B cell (primary cell): ENCODE measurements around the gene PTPRN2. TPM values are rescaled to one million over a fixed set of nuclear protein-coding genes. Genes with fewer than 3 reads are reported as not detected.

Experiments
- ATAC-seq: fragments of 200-7000 bp; cut with Tn5 transposase; one replicate; pipeline ENCODE4 v1.10.0; 2021; ENCODE audit warnings: low read depth, mild to moderate bottlenecking, moderate number of reproducible peaks, moderate library complexity
- CTCF ChIA-PET: fragments of 350-600 bp; sonication (Branson Sonifier 250); formaldehyde crosslinking; loops from one replicate; lab custom pipeline; 2021; ENCODE audit warnings: antibody characterized with exemption, inconsistent platforms; lab: Charles Lee
- POLR2A ChIA-PET: fragments of 350-600 bp; sonication (Branson Sonifier 250); formaldehyde crosslinking; loops from one replicate; lab custom pipeline; 2021; ENCODE audit warnings: antibody characterized with exemption; lab: Charles Lee
- DNase-seq: peaks from one replicate; pipeline ENCODE4 v3.0.0; 2013
- H2AFZ ChIP-seq: 2 replicates; pipeline ENCODE4 v1.6.1; 2012; ENCODE audit warnings: mild to moderate bottlenecking, low read depth, low read length; ENCODE audit not compliant: insufficient read depth, poor library complexity, severe bottlenecking
- H3K27ac ChIP-seq, 2 donors: 1 replicate in 1 of 2; 2 replicates in 1 of 2; pipeline ENCODE4 v1.5.1; 2012 to 2013; ENCODE audit warnings: low read length in 2 of 2, mild to moderate bottlenecking in 2 of 2, moderate library complexity in 1 of 2
- H3K27me3 ChIP-seq, 4 experiments: fragments of 200-600 bp in 1 of 4; sonication (generic) in 1 of 4; replicated peaks in 1 of 4; 1 replicate in 2 of 4; 2 replicates in 2 of 4; pipeline versions ENCODE4 v1.6.1 to v1.7.0; 2013 to 2016; ENCODE audit warnings: low read length in 3 of 4, mild to moderate bottlenecking in 2 of 4, mixed read lengths in 1 of 4, moderate library complexity in 1 of 4; ENCODE audit not compliant: insufficient read depth in 4 of 4, control insufficient read depth in 3 of 4; ENCODE audit errors: control extremely low read depth in 1 of 4
- H3K36me3 ChIP-seq, 2 experiments: replicated peaks in 1 of 2; 1 replicate in 1 of 2; 2 replicates in 1 of 2; pipeline versions ENCODE4 v1.6.1 to v1.7.1; 2013; ENCODE audit warnings: low read length in 1 of 2; ENCODE audit not compliant: insufficient read depth in 2 of 2, control insufficient read depth in 1 of 2; ENCODE audit errors: control extremely low read depth in 1 of 2, extremely low read depth in 1 of 2
- H3K4me1 ChIP-seq, 2 donors: fragments of 200-600 bp in 1 of 2; sonication (generic) in 1 of 2; 1 replicate in 1 of 2; 2 replicates in 1 of 2; pipeline versions ENCODE4 v1.5.1 to v1.6.1; 2013 to 2017; ENCODE audit warnings: low read length in 2 of 2; ENCODE audit not compliant: control insufficient read depth in 2 of 2, insufficient read depth in 2 of 2
- H3K4me2 ChIP-seq: replicated peaks from 2 replicates; pipeline ENCODE3; 2012; ENCODE audit warnings: mild to moderate bottlenecking, low read depth, low read length; ENCODE audit not compliant: poor library complexity, severe bottlenecking
- H3K4me3 ChIP-seq, 5 experiments: fragments of 200-600 bp in 1 of 5; sonication (generic) in 1 of 5; 1 replicate in 3 of 5; 2 replicates in 2 of 5; pipeline versions ENCODE4 v1.5.1 to v1.7.0; 2011 to 2016; ENCODE audit warnings: low read length in 4 of 5, mild to moderate bottlenecking in 4 of 5, low read depth in 2 of 5, control low read depth in 1 of 5, moderate library complexity in 1 of 5; ENCODE audit not compliant: insufficient read depth in 1 of 5; ENCODE audit errors: control extremely low read depth in 1 of 5, extremely low read depth in 1 of 5
- H3K79me2 ChIP-seq: fragments of 200-600 bp; sonication (generic); one replicate; pipeline ENCODE4 v1.6.0; 2016; ENCODE audit warnings: low read length; ENCODE audit not compliant: control insufficient read depth, insufficient read depth
- H3K9ac ChIP-seq: fragments of 200-600 bp; sonication (generic); 2 replicates; pipeline ENCODE4 v1.6.1; 2017; ENCODE audit warnings: mild to moderate bottlenecking, low read length, moderate library complexity
- H3K9me3 ChIP-seq, 3 donors: one replicate each; pipeline versions ENCODE4 v1.6.1 to v1.7.1; 2013; ENCODE audit warnings: low read length in 2 of 3; ENCODE audit not compliant: control insufficient read depth in 2 of 3, insufficient read depth in 1 of 3; ENCODE audit errors: control extremely low read depth in 1 of 3
- H4K20me1 ChIP-seq: 2 replicates; pipeline ENCODE4 v1.6.0; 2012; ENCODE audit warnings: mild to moderate bottlenecking, low read length; ENCODE audit not compliant: insufficient read depth, control insufficient read depth, poor library complexity, severe bottlenecking
- H3K27ac Mint-ChIP-seq: one replicate; pipeline ENCODE4 v1.8.0; 2021; ENCODE audit warnings: mixed read lengths
- H3K27me3 Mint-ChIP-seq: one replicate; pipeline ENCODE4 v1.8.0; 2021; ENCODE audit warnings: mixed read lengths
- H3K4me1 Mint-ChIP-seq: one replicate; pipeline ENCODE4 v1.8.0; 2021; ENCODE audit warnings: mixed read lengths
- H3K4me3 Mint-ChIP-seq: one replicate; pipeline ENCODE4 v1.8.0; 2021; ENCODE audit warnings: mixed read lengths
- H3K9me3 Mint-ChIP-seq: one replicate; pipeline ENCODE4 v1.8.0; 2022; ENCODE audit warnings: mixed read lengths; ENCODE audit not compliant: insufficient read depth
- EZH2 ChIP-seq: IDR thresholded peaks from 2 replicates; pipeline ENCODE4 v1.6.1; 2012; ENCODE audit warnings: borderline replicate concordance, low read depth, mild to moderate bottlenecking, moderate library complexity, low read length; ENCODE audit not compliant: insufficient read depth, poor library complexity, severe bottlenecking
- WGBS: methylation state at CpG from one replicate; pipeline ENCODE4 v1.1.5; 2013; ENCODE audit warnings: missing lambda C conversion rate; ENCODE audit not compliant: insufficient coverage; 5-methylcytosine and 5-hydroxymethylcytosine counted together
- intact Hi-C: fragments of 100-400 bp; cut with micrococcal nuclease; formaldehyde crosslinking; loops from one replicate; pipeline ENCODE4 v1.10.0; 2022
- polyA plus RNA-seq: library from polyadenylated mRNA; depleted of rRNA; stranded (reverse); fragments of >200 nt; gene quantifications from 2 replicates; pipeline ENCODE4 v1.2.3, GENCODE V29; 2012
- total RNA-seq, 2 donors: library from RNA; stranded (reverse); fragments of 120-200 nt in 1 of 2; gene quantifications; 1 replicate in 1 of 2; 2 replicates in 1 of 2; pipeline versions ENCODE4 v1.2.3 to v1.2.4, GENCODE V29; 2013 to 2022
- TF ChIP-seq, protein P1 (sequence below): fragments of 200-600 bp; IDR thresholded peaks from one replicate; pipeline ENCODE4 v1.8.0; 2022; ENCODE audit warnings: antibody characterized with exemption, mild to moderate bottlenecking

The PTPRN2 gene
- total and polyA plus RNA-seq, 2 donors (not counting 1 experiment from before 2014, with no cell fraction given), result 2.0 to 5.0 TPM

DNA sequence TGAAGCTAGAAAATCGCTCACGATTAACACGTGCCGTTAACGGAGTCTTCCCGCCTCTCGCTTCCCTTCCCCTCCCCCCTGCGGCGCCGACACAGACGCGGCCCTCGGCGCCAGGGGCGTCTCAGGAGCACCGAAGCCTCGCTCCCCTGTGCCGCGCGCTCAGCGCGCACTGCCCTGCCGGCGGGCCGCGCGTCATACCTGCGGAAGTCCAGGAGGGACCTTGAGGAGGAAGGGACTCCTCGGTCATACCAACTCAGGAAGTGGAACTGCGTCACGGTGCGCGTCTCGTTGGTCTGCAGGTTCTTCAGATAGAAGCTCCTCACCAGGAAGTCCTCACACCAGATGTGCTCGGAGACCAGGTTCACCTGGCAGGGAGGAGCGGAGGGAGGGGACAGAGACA, 1011.2 kb downstream of the PTPRN2 start:
- no peaks in the 10 kb centered on the region for H3K36me3 ChIP-seq
- no peaks in the 10 kb centered on the region for H3K27me3 Mint-ChIP-seq
- ATAC-seq (peak; percentile 71), DNase-seq (peak; percentile 63)
- H3K9me3 ChIP-seq, result peaks cover 0 to 13% (median 0%) of the 10 kb centered on the region in 3 donors
- intact Hi-C loops, result no loop called here
- peak overlapping the region; percentile 74 for H3K4me3 Mint-ChIP-seq
- whole genome bisulfite sequencing, result 44% methylated on average over 36 of the region's 36 CpGs
- H3K4me3 ChIP-seq, result peak overlapping the region in 4 of 5 experiments; percentile 21 to 52 (median 44)
- ChIA-PET CTCF (interaction anchor here (0.6 kb wide), 1 partner anchor 45 kb away, joined by 3 read pairs; no protein-coding TSS in a partner anchor), POLR2A (no interaction called here)
- peaks cover 6% of the 10 kb centered on the region for H3K4me1 Mint-ChIP-seq
- no peaks in the 10 kb centered on the region for H3K9me3 Mint-ChIP-seq
- no peaks in the 10 kb centered on the region for H3K27me3 ChIP-seq
- peak overlapping the region; percentile 37 for H3K9ac ChIP-seq
- peak overlapping the region; percentile 73 for H3K27ac Mint-ChIP-seq
- no peaks in the 10 kb centered on the region for H3K4me1 ChIP-seq
- no peaks in the 10 kb centered on the region for H3K79me2 ChIP-seq
- no peaks in the 10 kb centered on the region for H4K20me1 ChIP-seq
- H3K4me2 ChIP-seq, result peak overlapping the region; percentile 61
- peak overlapping the region; percentile 62 for H2AFZ ChIP-seq
- peak overlapping the region in 1 of 2 donors; percentile 49 for H3K27ac ChIP-seq
- TF ChIP-seq, protein P1, sequence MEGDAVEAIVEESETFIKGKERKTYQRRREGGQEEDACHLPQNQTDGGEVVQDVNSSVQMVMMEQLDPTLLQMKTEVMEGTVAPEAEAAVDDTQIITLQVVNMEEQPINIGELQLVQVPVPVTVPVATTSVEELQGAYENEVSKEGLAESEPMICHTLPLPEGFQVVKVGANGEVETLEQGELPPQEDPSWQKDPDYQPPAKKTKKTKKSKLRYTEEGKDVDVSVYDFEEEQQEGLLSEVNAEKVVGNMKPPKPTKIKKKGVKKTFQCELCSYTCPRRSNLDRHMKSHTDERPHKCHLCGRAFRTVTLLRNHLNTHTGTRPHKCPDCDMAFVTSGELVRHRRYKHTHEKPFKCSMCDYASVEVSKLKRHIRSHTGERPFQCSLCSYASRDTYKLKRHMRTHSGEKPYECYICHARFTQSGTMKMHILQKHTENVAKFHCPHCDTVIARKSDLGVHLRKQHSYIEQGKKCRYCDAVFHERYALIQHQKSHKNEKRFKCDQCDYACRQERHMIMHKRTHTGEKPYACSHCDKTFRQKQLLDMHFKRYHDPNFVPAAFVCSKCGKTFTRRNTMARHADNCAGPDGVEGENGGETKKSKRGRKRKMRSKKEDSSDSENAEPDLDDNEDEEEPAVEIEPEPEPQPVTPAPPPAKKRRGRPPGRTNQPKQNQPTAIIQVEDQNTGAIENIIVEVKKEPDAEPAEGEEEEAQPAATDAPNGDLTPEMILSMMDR, result no peak
- no peak for TF ChIP-seq EZH2

GRCh38 chr7:157575777-157576176, 1011.8 kb downstream of the PTPRN2 start:
- ATAC-seq, result no peak
- 78% methylated on average over 3 of the region's 5 CpGs for WGBS

More at GRCh38 chr7:157575777-157576176, 1011.8 kb downstream of the PTPRN2 start:
- Histone ChIP-seq H4K20me1 (no peaks in the 10 kb centered on the region), H3K9me3 (peaks cover 0 to 10% (median 0%) of the 10 kb centered on the region in 3 donors), H3K4me2 (peak overlapping the region; percentile 61), H3K36me3 (no peaks in the 10 kb centered on the region), H2AFZ (peak overlapping the region; percentile 62), H3K4me3 (peak overlapping the region in 3 of 5 experiments; percentile 38 to 52 (median 49)), H3K27me3 (no peaks in the 10 kb centered on the region), H3K4me1 (no peaks in the 10 kb centered on the region), H3K27ac (no peak overlapping the region), H3K79me2 (no peaks in the 10 kb centered on the region), H3K9ac (peak overlapping the region; percentile 37)
- Mint-ChIP-seq H3K4me3 (peak overlapping the region; percentile 74), H3K9me3 (no peaks in the 10 kb centered on the region), H3K27me3 (no peaks in the 10 kb centered on the region), H3K4me1 (peaks cover 6% of the 10 kb centered on the region), H3K27ac (no peak overlapping the region)
- TF ChIP-seq, protein P1, result no peak
- TF ChIP-seq EZH2, result no peak
- no peak for DNase-seq
- ChIA-PET CTCF (interaction anchor here (0.6 kb wide), 1 partner anchor 44 kb away, joined by 3 read pairs; no protein-coding TSS in a partner anchor), POLR2A (no interaction called here)
- intact Hi-C loops, result no loop called here
